ENCODE data around the gene ATXN7L3B. TPM values are rescaled to one million over a fixed set of nuclear protein-coding genes. Genes with fewer than 3 reads are reported as not detected.

Gene ATXN7L3B, protein sequence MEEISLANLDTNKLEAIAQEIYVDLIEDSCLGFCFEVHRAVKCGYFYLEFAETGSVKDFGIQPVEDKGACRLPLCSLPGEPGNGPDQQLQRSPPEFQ
- total RNA-seq (2022; extraction: Qiagen RNA extraction) = 13.5 to 17.8 TPM (median 16.2 TPM) in 5 replicates

DNA sequence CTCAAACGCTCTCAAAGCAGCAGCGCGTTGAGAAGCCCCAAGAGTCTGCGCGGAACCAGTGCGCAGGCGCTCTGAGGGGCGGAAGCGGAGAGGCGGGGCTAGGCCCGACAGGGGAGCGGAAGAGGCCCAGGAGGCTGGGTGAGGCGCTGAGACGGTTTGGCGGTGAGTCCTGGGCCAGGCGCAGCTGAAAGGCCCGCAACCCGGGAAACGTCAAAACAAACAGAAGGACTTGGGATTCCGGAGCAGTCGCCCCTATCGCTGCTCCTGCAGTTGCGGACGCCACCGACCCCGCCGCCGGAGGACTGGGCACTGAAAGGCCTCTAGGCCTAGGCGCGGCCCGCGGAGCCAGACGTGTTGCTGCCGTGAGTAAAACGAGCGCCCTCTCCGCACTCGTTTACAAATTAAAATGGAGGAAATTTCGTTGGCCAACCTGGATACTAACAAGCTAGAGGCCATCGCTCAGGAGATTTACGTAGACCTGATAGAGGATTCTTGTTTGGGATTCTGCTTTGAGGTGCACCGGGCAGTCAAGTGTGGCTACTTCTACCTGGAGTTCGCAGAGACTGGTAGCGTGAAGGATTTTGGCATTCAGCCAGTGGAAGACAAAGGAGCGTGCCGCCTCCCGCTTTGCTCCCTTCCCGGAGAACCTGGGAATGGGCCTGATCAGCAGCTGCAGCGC, at the start of gene ATXN7L3B:
Gene ATXN7L3B (plus strand): TSS at position 129 of the 679 bp plus-strand sequence. CDS start 278 bp downstream, at position 407.

